ENCODE results near the gene DARS2.
"Not testable (repeated sequence)": the region's sequence is repeated elsewhere in the genome, so short reads cannot be mapped to it uniquely, and the experiment has no call there.

DARS2 gene

GRCh38 chr1:173868266-173869020 is 44.0 kb downstream of the DARS2 start, which contains the start of gene ZBTB37:
ZBTB37 (plus strand) TSS chr1:173868380; CDS start chr1:173870226, 1,846 bp downstream.
- peaks cover 37% of the 10 kb centered on the region for H3K79me2 ChIP-seq (ENCODE audit: control insufficient read depth, insufficient read depth, low read length, unreplicated experiment)
- H3K4me3 ChIP-seq (ENCODE audit: low read depth, low read length), result peak within 1 kb of the TSS; percentile 89
- H3K27ac ChIP-seq (ENCODE audit: low read depth, low read length), result peak within 1 kb of the TSS; percentile 66
- no peaks in the 10 kb centered on the region for H3K27me3 ChIP-seq (ENCODE audit: insufficient read depth, low read length)
- H3K4me1 ChIP-seq (ENCODE audit: control insufficient read depth, insufficient read depth, low read length, unreplicated experiment), result peaks cover 18% of the 10 kb centered on the region
- peak within 1 kb of the TSS; percentile 49 for H2AFZ ChIP-seq (ENCODE audit: low read length, unreplicated experiment)
- H3K36me3 ChIP-seq (ENCODE audit: insufficient read depth, low read length), result peaks cover 40% of the 10 kb centered on the region

GRCh38 chr1:173869021-173869359 is 44.5 kb downstream of the DARS2 start:
- H2AFZ ChIP-seq (ENCODE audit: low read length, unreplicated experiment), result peak overlapping the region; percentile 49
- H3K27ac ChIP-seq (ENCODE audit: low read depth, low read length), result peak overlapping the region; percentile 66
- H3K27me3 ChIP-seq (ENCODE audit: insufficient read depth, low read length), result no peaks in the 10 kb centered on the region
- H3K4me1 ChIP-seq (ENCODE audit: control insufficient read depth, insufficient read depth, low read length, unreplicated experiment), result peaks cover 17% of the 10 kb centered on the region
- peaks cover 37% of the 10 kb centered on the region for H3K79me2 ChIP-seq (ENCODE audit: control insufficient read depth, insufficient read depth, low read length, unreplicated experiment)
- peaks cover 35% of the 10 kb centered on the region for H3K36me3 ChIP-seq (ENCODE audit: insufficient read depth, low read length)
- H3K4me3 ChIP-seq (ENCODE audit: low read depth, low read length), result peak overlapping the region; percentile 89

- no peaks in the 10 kb centered on the region for H3K27me3 ChIP-seq (ENCODE audit: insufficient read depth, low read length)
- H3K36me3 ChIP-seq (ENCODE audit: insufficient read depth, low read length), result peaks cover 20% of the 10 kb centered on the region
- H3K79me2 ChIP-seq (ENCODE audit: control insufficient read depth, insufficient read depth, low read length, unreplicated experiment), result peaks cover 24% of the 10 kb centered on the region
- no peak overlapping the region for H2AFZ ChIP-seq (ENCODE audit: low read length, unreplicated experiment)
- H3K4me3 ChIP-seq (ENCODE audit: low read depth, low read length), result no peak overlapping the region
- no peak overlapping the region for H3K27ac ChIP-seq (ENCODE audit: low read depth, low read length)
- H3K4me1 ChIP-seq (ENCODE audit: control insufficient read depth, insufficient read depth, low read length, unreplicated experiment), result peaks cover 4% of the 10 kb centered on the region
Measured at GRCh38 chr1:173870252-173871075, 46.0 kb downstream of the DARS2 start.

GRCh38 chr1:173871091-173871490 is 46.6 kb downstream of the DARS2 start:
- no peaks in the 10 kb centered on the region for H3K27me3 ChIP-seq (ENCODE audit: insufficient read depth, low read length)
- H3K4me3 ChIP-seq (ENCODE audit: low read depth, low read length), result no peak overlapping the region
- H3K36me3 ChIP-seq (ENCODE audit: insufficient read depth, low read length), result peaks cover 14% of the 10 kb centered on the region
- peaks cover 17% of the 10 kb centered on the region for H3K79me2 ChIP-seq (ENCODE audit: control insufficient read depth, insufficient read depth, low read length, unreplicated experiment)
- no peak overlapping the region for H3K27ac ChIP-seq (ENCODE audit: low read depth, low read length)
- no peaks in the 10 kb centered on the region for H3K4me1 ChIP-seq (ENCODE audit: control insufficient read depth, insufficient read depth, low read length, unreplicated experiment)
- no peak overlapping the region for H2AFZ ChIP-seq (ENCODE audit: low read length, unreplicated experiment)

GRCh38 chr1:173871500-173871899 is 47.0 kb downstream of the DARS2 start:
- H3K4me1 ChIP-seq (ENCODE audit: control insufficient read depth, insufficient read depth, low read length, unreplicated experiment), result no peaks in the 10 kb centered on the region
- no peak overlapping the region for H2AFZ ChIP-seq (ENCODE audit: low read length, unreplicated experiment)
- peaks cover 10% of the 10 kb centered on the region for H3K36me3 ChIP-seq (ENCODE audit: insufficient read depth, low read length)
- H3K27me3 ChIP-seq (ENCODE audit: insufficient read depth, low read length), result no peaks in the 10 kb centered on the region
- no peak overlapping the region for H3K4me3 ChIP-seq (ENCODE audit: low read depth, low read length)
- no peak overlapping the region for H3K27ac ChIP-seq (ENCODE audit: low read depth, low read length)
- H3K79me2 ChIP-seq (ENCODE audit: control insufficient read depth, insufficient read depth, low read length, unreplicated experiment), result peaks cover 13% of the 10 kb centered on the region

- H3K79me2 ChIP-seq (ENCODE audit: control insufficient read depth, insufficient read depth, low read length, unreplicated experiment), result no peaks in the 10 kb centered on the region
- no peaks in the 10 kb centered on the region for H3K27me3 ChIP-seq (ENCODE audit: insufficient read depth, low read length)
- no peak overlapping the region for H3K27ac ChIP-seq (ENCODE audit: low read depth, low read length)
- H2AFZ ChIP-seq (ENCODE audit: low read length, unreplicated experiment), result no peak overlapping the region
- no peak overlapping the region for H3K4me3 ChIP-seq (ENCODE audit: low read depth, low read length)
- H3K4me1 ChIP-seq (ENCODE audit: control insufficient read depth, insufficient read depth, low read length, unreplicated experiment), result no peaks in the 10 kb centered on the region
- no peaks in the 10 kb centered on the region; the same call in 1 of the 2 replicates for H3K36me3 ChIP-seq (ENCODE audit: insufficient read depth, low read length)
Measured at GRCh38 chr1:173876732-173877131, 52.3 kb downstream of the DARS2 start.

- Histone ChIP-seq H2AFZ (ENCODE audit: low read length, unreplicated experiment) (no peak overlapping the region), H3K36me3 (ENCODE audit: insufficient read depth, low read length) (no peaks in the 10 kb centered on the region; the same call in 1 of the 2 replicates), H3K4me1 (ENCODE audit: control insufficient read depth, insufficient read depth, low read length, unreplicated experiment) (no peaks in the 10 kb centered on the region), H3K79me2 (ENCODE audit: control insufficient read depth, insufficient read depth, low read length, unreplicated experiment) (no peaks in the 10 kb centered on the region), H3K4me3 (ENCODE audit: low read depth, low read length) (no peak overlapping the region), H3K27ac (ENCODE audit: low read depth, low read length) (no peak overlapping the region), H3K27me3 (ENCODE audit: insufficient read depth, low read length) (no peaks in the 10 kb centered on the region)
Measured at GRCh38 chr1:173878251-173878650, 53.8 kb downstream of the DARS2 start.

- H2AFZ ChIP-seq (ENCODE audit: low read length, unreplicated experiment); H3K36me3 ChIP-seq (ENCODE audit: insufficient read depth, low read length); H3K4me3 ChIP-seq (ENCODE audit: low read depth, low read length); H3K4me1 ChIP-seq (ENCODE audit: control insufficient read depth, insufficient read depth, low read length, unreplicated experiment); H3K27me3 ChIP-seq (ENCODE audit: insufficient read depth, low read length); H3K27ac ChIP-seq (ENCODE audit: low read depth, low read length); H3K79me2 ChIP-seq (ENCODE audit: control insufficient read depth, insufficient read depth, low read length, unreplicated experiment): not testable (repeated sequence)
Measured at GRCh38 chr1:173881117-173881516, 56.6 kb downstream of the DARS2 start.

GRCh38 chr1:173884701-173885100 is 60.2 kb downstream of the DARS2 start:
- no peaks in the 10 kb centered on the region for H3K4me1 ChIP-seq (ENCODE audit: control insufficient read depth, insufficient read depth, low read length, unreplicated experiment)
- no peak overlapping the region for H3K4me3 ChIP-seq (ENCODE audit: low read depth, low read length)
- no peaks in the 10 kb centered on the region for H3K27me3 ChIP-seq (ENCODE audit: insufficient read depth, low read length)
- H3K27ac ChIP-seq (ENCODE audit: low read depth, low read length), result no peak overlapping the region
- H3K79me2 ChIP-seq (ENCODE audit: control insufficient read depth, insufficient read depth, low read length, unreplicated experiment), result no peaks in the 10 kb centered on the region
- no peak overlapping the region for H2AFZ ChIP-seq (ENCODE audit: low read length, unreplicated experiment)
- H3K36me3 ChIP-seq (ENCODE audit: insufficient read depth, low read length), result peaks cover 14% of the 10 kb centered on the region

- Histone ChIP-seq H2AFZ (ENCODE audit: low read length, unreplicated experiment) (no peak overlapping the region), H3K4me1 (ENCODE audit: control insufficient read depth, insufficient read depth, low read length, unreplicated experiment) (no peaks in the 10 kb centered on the region), H3K27me3 (ENCODE audit: insufficient read depth, low read length) (no peaks in the 10 kb centered on the region), H3K27ac (ENCODE audit: low read depth, low read length) (no peak overlapping the region), H3K79me2 (ENCODE audit: control insufficient read depth, insufficient read depth, low read length, unreplicated experiment) (no peaks in the 10 kb centered on the region), H3K36me3 (ENCODE audit: insufficient read depth, low read length) (peaks cover 14% of the 10 kb centered on the region), H3K4me3 (ENCODE audit: low read depth, low read length) (no peak overlapping the region)
Measured at GRCh38 chr1:173886746-173887611, 62.5 kb downstream of the DARS2 start.
